HepG2 (cell line): ENCODE measurements around the gene HCK. TPM values are rescaled to one million over a fixed set of nuclear protein-coding genes. Genes with fewer than 3 reads are reported as not detected.

Experiments
- ATAC-seq: fragments of 200-7000 bp; cut with Tn5 transposase; 3 replicates; pipeline ENCODE4 v1.9.1; 2020; ENCODE audit warnings: mild to moderate bottlenecking, moderate library complexity
- BruUV-seq: library from RNA; stranded (reverse); fragments of 400-500 nt; replicated peaks from 2 replicates; lab custom pipeline; 2021; lab: Mats Ljungman, UMichigan
- CTCF ChIA-PET: fragments of 300-600 bp; formaldehyde crosslinking; extraction: SDS; loops from one replicate; lab custom pipeline; 2021; ENCODE audit warnings: low total read pairs, inconsistent platforms, low intra/inter-chr PET ratio; lab: Yijun Ruan, JAX
- POLR2A ChIA-PET: fragments of 350-600 bp; sonication (Branson Sonifier 250); formaldehyde crosslinking; loops from one replicate; lab custom pipeline; 2020; ENCODE audit warnings: antibody characterized with exemption, inconsistent platforms; lab: Yijun Ruan, JAX
- DNase-seq: peaks from one replicate; pipeline ENCODE4 v3.0.0-alpha.2; 2015; ENCODE audit warnings: low spot score
- FAIRE-seq: peaks from 3 replicates; lab custom pipeline; 2011; peaks lifted over from hg19 to GRCh38; lab: Jason Lieb, UNC
- H2AFZ ChIP-seq: one replicate; pipeline ENCODE4 v1.6.1; 2011; ENCODE audit warnings: low read length, inconsistent platforms
- H3K27ac ChIP-seq: fragments of 300-600 bp; 3 replicates; pipeline ENCODE4 v1.8.0; 2011; ENCODE audit warnings: mixed run types, mild to moderate bottlenecking, mixed read lengths, low read length, inconsistent platforms; ENCODE audit not compliant: insufficient read depth; ENCODE audit errors: extremely low read length
- H3K27me3 ChIP-seq, 2 experiments: fragments of 200-600 bp in 1 of 2; 2 replicates in 1 of 2; 3 replicates in 1 of 2; pipeline versions ENCODE4 v1.6.0 to v1.8.0; 2011; ENCODE audit warnings: low read length in 2 of 2, mild to moderate bottlenecking in 2 of 2, moderate library complexity in 2 of 2, inconsistent platforms in 1 of 2; ENCODE audit not compliant: insufficient read depth in 2 of 2, control insufficient read depth in 1 of 2
- H3K36me3 ChIP-seq, 2 experiments: fragments of 200-600 bp in 1 of 2; replicated peaks in 1 of 2; 2 replicates in 1 of 2; 3 replicates in 1 of 2; pipeline versions ENCODE4 v1.5.1 to v1.8.0; 2011; ENCODE audit warnings: low read length in 2 of 2, inconsistent platforms in 1 of 2; ENCODE audit not compliant: insufficient read depth in 2 of 2, control insufficient read depth in 1 of 2
- H3K4me1 ChIP-seq: 2 replicates; pipeline ENCODE4 v1.5.1; 2012; ENCODE audit warnings: low read length, inconsistent platforms; ENCODE audit not compliant: insufficient read depth
- H3K4me2 ChIP-seq: 2 replicates; pipeline ENCODE4 v1.6.0; 2011; ENCODE audit warnings: low read depth, low read length, inconsistent platforms
- H3K4me3 ChIP-seq, 3 experiments: fragments of 200-600 bp in 1 of 3; sonication (generic), shearing (Covaris generic) in 1 of 3; replicated peaks in 1 of 3; 2 replicates each; pipeline ENCODE4 v1.5.1; 2011 to 2016; ENCODE audit warnings: low read length in 3 of 3, inconsistent platforms in 2 of 3, low read depth in 2 of 3, mild to moderate bottlenecking in 2 of 3, control low read depth in 1 of 3, mixed read lengths in 1 of 3; ENCODE audit not compliant: insufficient read depth in 1 of 3
- H3K79me2 ChIP-seq: one replicate; pipeline ENCODE4 v1.6.1; 2011; ENCODE audit warnings: low read length, inconsistent platforms; ENCODE audit not compliant: insufficient read depth
- H3K9ac ChIP-seq: 2 replicates; pipeline ENCODE4 v1.6.0; 2011; ENCODE audit warnings: mild to moderate bottlenecking, low read depth, low read length, inconsistent platforms; ENCODE audit not compliant: insufficient read depth
- H3K9me3 ChIP-seq: 2 replicates; pipeline ENCODE4 v1.5.1; 2012; ENCODE audit warnings: mild to moderate bottlenecking, low read length
- H4K20me1 ChIP-seq: 2 replicates; pipeline ENCODE4 v1.6.0; 2011; ENCODE audit warnings: inconsistent platforms, mild to moderate bottlenecking, low read length, moderate library complexity; ENCODE audit not compliant: insufficient read depth
- DR1 ChIP-seq: sonication (generic); formaldehyde crosslinking; IDR thresholded peaks from 2 replicates; pipeline ENCODE4 v1.8.0; 2021; ENCODE audit warnings: mild to moderate bottlenecking, missing genetic modification reagents, inconsistent platforms
- FOXJ3 ChIP-seq: sonication (generic); formaldehyde crosslinking; IDR thresholded peaks from 2 replicates; pipeline ENCODE4 v1.4.0; 2020; ENCODE audit warnings: missing genetic modification reagents, mild to moderate bottlenecking, borderline replicate concordance
- NAIF1 ChIP-seq: sonication (generic); formaldehyde crosslinking; IDR thresholded peaks from 2 replicates; pipeline ENCODE4 v1.5.0; 2020; ENCODE audit warnings: mild to moderate bottlenecking, missing genetic modification reagents, borderline replicate concordance
- NR2F6 ChIP-seq, 2 experiments: IDR thresholded peaks; 2 replicates each; pipeline ENCODE4 v1.6.1; 2016; ENCODE audit warnings: antibody characterized with exemption in 1 of 2, mild to moderate bottlenecking in 1 of 2
- PHF20 ChIP-seq: sonication (generic); formaldehyde crosslinking; IDR thresholded peaks from 2 replicates; pipeline ENCODE4 v1.5.0; 2020; ENCODE audit warnings: mild to moderate bottlenecking, missing genetic modification reagents
- RELA ChIP-seq: sonication (generic); formaldehyde crosslinking; IDR thresholded peaks from 2 replicates; pipeline ENCODE4 v1.4.0; 2020; ENCODE audit warnings: missing genetic modification reagents
- ZBTB2 ChIP-seq: sonication (generic); formaldehyde crosslinking; IDR thresholded peaks from 2 replicates; pipeline ENCODE4 v1.8.0; 2022; ENCODE audit warnings: low read depth, missing genetic modification reagents
- ZBTB39 ChIP-seq: sonication (generic); formaldehyde crosslinking; IDR thresholded peaks from 2 replicates; pipeline ENCODE4 v1.5.0; 2020; ENCODE audit warnings: missing genetic modification reagents
- ZNF12 ChIP-seq: sonication (generic); formaldehyde crosslinking; IDR thresholded peaks from 2 replicates; pipeline ENCODE4 v1.5.0; 2020; ENCODE audit warnings: missing genetic modification reagents
- ZNF276 ChIP-seq: sonication (generic); formaldehyde crosslinking; IDR thresholded peaks from 2 replicates; pipeline ENCODE4 v1.4.0; 2020; ENCODE audit warnings: mild to moderate bottlenecking, low read depth, missing genetic modification reagents
- ZNF335 ChIP-seq: sonication (generic); formaldehyde crosslinking; IDR thresholded peaks from 2 replicates; pipeline ENCODE4 v1.4.0; 2020; ENCODE audit warnings: missing genetic modification reagents
- ZNF414 ChIP-seq: sonication (generic); formaldehyde crosslinking; IDR thresholded peaks from 2 replicates; pipeline ENCODE4 v1.5.0; 2020; ENCODE audit warnings: missing genetic modification reagents
- ZNF460 ChIP-seq: sonication (generic); formaldehyde crosslinking; IDR thresholded peaks from 2 replicates; pipeline ENCODE4 v1.5.1; 2020; ENCODE audit warnings: missing genetic modification reagents, mild to moderate bottlenecking, borderline replicate concordance
- ZNF768 ChIP-seq: sonication (generic); formaldehyde crosslinking; IDR thresholded peaks from 2 replicates; pipeline ENCODE4 v1.4.0; 2020; ENCODE audit warnings: missing genetic modification reagents
- ZNF770 ChIP-seq: sonication (generic); formaldehyde crosslinking; IDR thresholded peaks from 2 replicates; pipeline ENCODE4 v1.5.0; 2020; ENCODE audit warnings: mild to moderate bottlenecking, missing genetic modification reagents
- WGBS: methylation state at CpG from one replicate; pipeline ENCODE4 v1.1.6; 2017; ENCODE audit warnings: low lambda C conversion rate; 5-methylcytosine and 5-hydroxymethylcytosine counted together
- in situ Hi-C: cut with HindIII; loops from 2 replicates; pipeline ENCODE4 v1.10.0; 2017; ENCODE audit warnings: low pct_unique_long_range_greater_than_20kb; ENCODE audit not compliant: extremely low pct_ligation_motif_present
- intact Hi-C: fragments of 100-400 bp; cut with micrococcal nuclease; formaldehyde crosslinking; loops from one replicate; pipeline ENCODE4 v1.10.0; 2022; ENCODE audit not compliant: unreplicated experiment
- polyA plus RNA-seq, 8 experiments: library from polyadenylated mRNA; depleted of rRNA in 3 of 8; stranded (reverse) in 7 of 8; unstranded in 1 of 8; fragments of >200 nt; fragmentation: Illumina TruSeq in 4 of 8; extraction: Trizol in 4 of 8; gene quantifications; 2 replicates each; pipeline versions ENCODE4 v1.2.1 to v1.2.3, GENCODE V29; 2011 to 2016; ENCODE audit warnings: low read depth in 4 of 8, missing spikeins in 1 of 8, mixed read lengths in 1 of 8; ENCODE audit not compliant: insufficient read depth in 1 of 8
- total RNA-seq, 5 experiments: library from RNA; depleted of rRNA; stranded (reverse); fragments of >200 nt; fragmentation: Illumina TruSeq; extraction: Trizol; gene quantifications; 2 replicates each; pipeline ENCODE4 v1.2.3, GENCODE V29; 2016; ENCODE audit warnings: low read depth in 1 of 5

HCK gene
- total and polyA plus RNA-seq, 2 of the 13 experiments (the other 11 are each of a cell fraction or from before 2014, with no cell fraction given): 0.04 TPM; not detected in 1

GRCh38 chr20:32098786-32099185 lies 46.7 kb downstream of the HCK start:
- TF ChIP-seq ZNF276 (CRISPR knock-in tag): no peak
- TF ChIP-seq DR1 (CRISPR knock-in tag): no peak
- no peak for TF ChIP-seq ZBTB39
- TF ChIP-seq NAIF1 (CRISPR knock-in tag): no peak
- TF ChIP-seq ZNF335: no peak
- TF ChIP-seq FOXJ3: no peak
- TF ChIP-seq NR2F6 (IDR thresholded peaks at IDR 0.05): no peak
- no peak for TF ChIP-seq NR2F6 (CRISPR knock-in tag; IDR thresholded peaks at IDR 0.05)
- TF ChIP-seq ZBTB2 (CRISPR knock-in tag): no peak
- TF ChIP-seq ZNF770 (CRISPR knock-in tag): no peak
- no peak for TF ChIP-seq ZNF768 (CRISPR knock-in tag)
- no peak for TF ChIP-seq ZNF460
- no peak for TF ChIP-seq ZNF414
- TF ChIP-seq PHF20 (CRISPR knock-in tag): no peak
- TF ChIP-seq ZNF12 (CRISPR knock-in tag): no peak
- no peak for TF ChIP-seq RELA (CRISPR knock-in tag)
- DNase-seq: no peak
- H3K9ac ChIP-seq: no peak overlapping the region
- no peak overlapping the region for H3K4me3 ChIP-seq
- CTCF ChIA-PET: no interaction called here
- no peak overlapping the region for H3K27ac ChIP-seq
- H4K20me1 ChIP-seq: no peaks in the 10 kb centered on the region
- no peaks in the 10 kb centered on the region for H3K9me3 ChIP-seq
- H3K27me3 ChIP-seq: peaks cover 10 to 55% of the 10 kb centered on the region in 2 experiments
- no TSS peak for BruUV-seq
- H3K4me1 ChIP-seq: no peaks in the 10 kb centered on the region
- intact Hi-C loops (no loop called here), in situ Hi-C loops (loop anchor here (10.0 kb wide), 1 partner anchor 274 kb away; no protein-coding TSS in a partner anchor)
- no peak overlapping the region for H2AFZ ChIP-seq
- no peaks in the 10 kb centered on the region for H3K36me3 ChIP-seq
- no peak overlapping the region for H3K4me2 ChIP-seq
- 20% methylated on average over 6 of the region's 6 CpGs for WGBS
- no peak; the same call in 2 of the 3 replicates for ATAC-seq
- H3K79me2 ChIP-seq: no peaks in the 10 kb centered on the region
- no peak for FAIRE-seq
- POLR2A ChIA-PET: no interaction called here
